HG02852 (cell line): ENCODE results near the gene COX6B1.
"Not testable (repeated sequence)": the region's sequence is repeated elsewhere in the genome, so short reads cannot be mapped to it uniquely, and the experiment has no call there.

Experiments used
- ATAC-seq: cut with Tn5 transposase; IDR thresholded peaks from one replicate; pipeline ENCODE4 v1.9.1; 2021; ENCODE audit warnings: mild to moderate bottlenecking, moderate library complexity; ENCODE audit not compliant: unreplicated experiment

The COX6B1 gene

GRCh38 chr19:35663981-35664380 lies 15.9 kb downstream of the COX6B1 start:
- no peak for ATAC-seq

- ATAC-seq: no peak
Measured at GRCh38 chr19:35665157-35665556, 17.0 kb downstream of the COX6B1 start.

DNA sequence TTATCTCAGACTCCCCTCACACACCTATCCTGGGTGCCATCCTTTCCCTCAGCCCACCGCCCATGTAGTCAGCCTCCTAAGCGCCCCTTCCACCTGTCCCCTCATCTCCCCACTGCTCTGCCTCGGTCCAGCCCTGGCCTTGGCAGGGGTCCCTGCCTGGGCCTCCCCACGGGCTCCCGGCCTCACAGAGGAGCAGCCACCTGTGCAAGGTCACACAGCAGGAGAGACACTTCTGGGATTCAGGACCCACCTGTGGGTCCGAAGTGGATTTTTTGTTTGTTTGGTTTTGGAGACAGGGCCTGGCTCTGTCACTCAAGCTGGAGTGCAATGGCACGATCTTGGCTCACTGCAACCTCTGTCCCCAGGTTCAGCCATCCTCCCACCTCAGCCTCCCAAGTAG lies 17.5 kb downstream of the COX6B1 start:
- ATAC-seq: no peak

DNA sequence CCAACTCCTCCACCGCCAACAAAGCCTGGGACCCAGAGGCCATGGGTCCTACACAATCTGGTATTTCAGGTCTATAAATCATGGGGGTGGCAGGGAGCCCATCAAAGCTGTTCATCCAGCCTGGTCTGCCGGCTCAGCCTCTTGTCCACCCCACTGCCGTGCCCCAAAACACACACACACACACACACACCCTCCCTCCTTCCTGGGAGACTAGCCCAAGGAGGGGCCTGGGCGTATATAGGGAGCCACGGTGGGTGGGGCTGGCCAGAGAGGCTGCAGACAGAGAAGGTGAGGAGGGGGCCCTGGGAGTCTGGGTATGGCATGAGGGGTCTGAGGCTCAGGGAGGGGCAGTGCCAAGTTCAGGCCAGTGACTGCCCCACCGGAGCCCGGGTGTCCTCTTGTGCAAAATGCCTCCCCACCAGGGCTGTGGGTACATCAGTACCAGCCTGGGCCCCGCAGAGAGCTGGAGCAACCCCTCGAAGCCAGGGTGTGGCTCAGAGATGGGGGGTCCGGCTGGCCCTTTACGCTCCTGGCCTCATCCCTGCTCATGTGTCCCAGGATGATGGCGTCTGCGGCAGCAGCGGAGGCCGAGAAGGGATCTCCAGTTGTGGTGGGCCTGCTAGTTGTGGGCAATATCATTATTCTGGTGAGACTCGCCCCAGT lies 18.3 kb downstream of the COX6B1 start, which contains the start of gene UPK1A:
Gene UPK1A, plus strand, starts transcription at position 267 of the 663 bp plus-strand sequence. Its CDS starts 296 bp downstream, at position 563.
- no peak for ATAC-seq

DNA sequence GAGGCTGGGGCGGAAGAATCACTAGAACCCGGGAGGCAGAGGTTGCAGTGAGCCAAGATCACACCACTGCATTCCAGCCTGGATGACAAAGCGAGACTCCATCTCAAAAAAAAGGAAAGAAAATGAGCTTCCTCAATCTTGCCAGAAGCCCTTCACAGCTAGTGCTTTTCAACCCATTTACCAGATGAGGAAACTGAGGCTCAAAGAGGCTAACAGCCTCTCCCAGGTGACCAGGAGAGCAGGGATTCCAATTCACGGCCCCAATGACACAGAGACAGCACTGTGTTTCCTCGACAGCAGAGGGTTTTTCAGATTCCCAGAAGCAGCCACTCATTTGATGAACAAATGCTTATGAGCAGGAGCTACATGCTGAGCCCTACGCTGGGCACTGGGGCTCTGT lies 21.4 kb downstream of the COX6B1 start:
- no peak for ATAC-seq

DNA sequence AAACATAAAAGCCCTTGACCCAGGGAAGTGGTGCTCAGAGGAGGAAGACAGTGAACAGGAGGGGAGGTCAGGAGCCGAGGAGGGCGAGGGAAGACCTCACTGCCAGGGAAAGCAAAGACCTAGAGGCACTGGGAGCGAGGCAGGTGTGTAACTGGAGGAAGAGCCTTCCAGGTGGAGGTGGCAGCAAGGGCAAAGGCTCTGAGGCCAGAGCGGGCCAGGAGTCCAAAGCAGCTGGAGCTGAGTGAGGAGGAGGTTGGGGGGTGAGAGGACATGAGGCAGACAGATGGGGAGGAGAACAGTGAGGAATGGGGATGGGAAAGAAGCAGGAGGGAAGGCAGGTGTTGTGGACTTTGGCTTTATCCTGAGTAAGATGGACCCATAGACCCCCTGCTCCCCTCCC lies 21.9 kb downstream of the COX6B1 start:
- ATAC-seq: no peak

- no peak for ATAC-seq
Measured at GRCh38 chr19:35670686-35671085, 22.6 kb downstream of the COX6B1 start.

GRCh38 chr19:35671818-35672217 lies 23.7 kb downstream of the COX6B1 start:
- ATAC-seq: no peak

DNA sequence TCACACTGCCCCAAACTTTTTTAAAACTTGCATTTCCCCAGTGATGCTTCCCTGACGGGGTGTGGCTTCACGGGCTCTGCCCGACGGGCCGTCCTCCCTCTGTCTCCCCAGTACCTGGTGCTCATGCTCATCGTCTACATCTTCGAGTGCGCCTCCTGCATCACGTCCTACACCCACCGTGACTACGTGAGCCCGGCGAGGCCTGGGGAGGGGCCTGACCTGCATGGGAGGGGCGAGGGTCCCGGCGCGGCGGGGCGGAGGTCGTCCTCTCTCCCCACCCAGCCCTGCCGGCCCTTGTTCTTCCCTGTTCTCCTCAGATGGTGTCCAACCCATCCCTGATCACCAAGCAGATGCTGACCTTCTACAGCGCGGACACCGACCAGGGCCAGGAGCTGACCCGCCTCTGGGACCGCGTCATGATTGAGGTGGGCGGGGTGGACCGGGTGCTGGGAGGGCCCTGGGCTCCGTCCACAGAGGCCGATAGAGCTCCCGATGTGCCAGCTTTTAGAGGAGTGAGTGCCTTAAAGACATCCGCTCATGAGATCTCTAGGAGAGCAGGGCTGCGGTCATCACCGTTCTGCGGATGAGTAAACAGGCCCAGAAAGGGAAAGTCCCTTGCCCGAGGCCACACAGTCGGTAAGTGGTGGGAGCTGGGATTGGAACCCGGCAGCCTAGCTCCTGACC lies 25.1 kb downstream of the COX6B1 start:
- ATAC-seq: no peak

- no peak for ATAC-seq
Measured at GRCh38 chr19:35675589-35676140, 27.5 kb downstream of the COX6B1 start.

DNA sequence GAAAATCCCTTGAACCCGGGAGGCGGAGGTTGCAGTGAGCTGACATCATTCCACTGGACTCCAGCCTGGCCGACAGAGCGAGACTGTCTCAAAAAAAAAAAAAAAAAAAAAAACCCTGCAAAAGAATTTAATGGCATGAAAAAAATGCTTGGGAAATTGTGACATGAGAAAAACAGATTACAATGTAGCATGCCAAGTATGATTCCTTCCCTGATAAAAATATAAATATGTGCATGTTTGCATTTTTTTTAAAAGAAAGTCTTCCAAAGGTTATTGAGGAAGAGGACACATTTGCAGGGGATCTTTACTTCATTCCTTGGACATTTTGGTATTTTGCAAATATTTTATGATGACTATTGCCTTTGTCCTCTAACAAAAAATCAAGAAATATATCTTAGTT lies 41.7 kb downstream of the COX6B1 start:
- ATAC-seq: no peak

- not testable (repeated sequence) for ATAC-seq
Measured at GRCh38 chr19:35691106-35691505, 43.0 kb downstream of the COX6B1 start.

DNA sequence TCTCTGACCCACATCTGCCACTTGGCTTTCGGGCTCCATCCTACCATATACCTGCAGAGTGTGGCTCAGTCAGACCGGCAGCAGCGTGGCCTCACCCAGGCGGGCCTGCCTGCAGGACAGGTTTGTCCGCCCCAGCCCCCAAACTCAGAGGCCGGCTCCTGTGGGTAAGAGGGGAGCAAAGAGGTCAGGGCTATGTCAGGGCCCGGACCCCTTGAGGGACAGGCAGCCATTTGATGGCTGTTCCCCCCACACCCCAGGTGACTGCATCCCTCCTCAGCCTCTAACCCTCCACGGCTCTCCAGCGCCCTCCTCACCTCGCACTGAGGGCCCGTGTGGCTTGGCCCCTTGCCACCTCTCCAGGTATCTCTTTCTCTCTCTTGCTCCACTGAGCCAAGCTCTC lies 43.9 kb downstream of the COX6B1 start:
- no peak for ATAC-seq

DNA sequence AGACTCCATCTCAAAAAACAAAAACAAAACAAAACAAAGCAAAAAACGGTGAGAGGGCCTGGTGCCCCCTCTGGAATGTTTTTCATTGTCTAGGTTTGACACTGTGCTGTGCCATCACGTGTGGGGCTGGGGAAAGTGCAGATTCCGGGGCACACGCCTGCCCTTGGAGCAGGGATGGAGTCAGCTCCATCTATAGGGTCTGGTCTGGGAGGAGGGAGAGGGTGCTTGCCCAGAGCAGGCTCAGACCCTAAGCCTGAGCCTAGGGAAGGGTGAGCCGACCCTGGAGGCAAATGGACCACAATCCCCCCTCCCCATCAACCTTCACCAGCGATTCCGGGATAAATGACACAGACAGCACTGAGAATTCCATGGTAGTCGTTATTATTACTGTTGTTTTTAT lies 45.3 kb downstream of the COX6B1 start:
- ATAC-seq: no peak

DNA sequence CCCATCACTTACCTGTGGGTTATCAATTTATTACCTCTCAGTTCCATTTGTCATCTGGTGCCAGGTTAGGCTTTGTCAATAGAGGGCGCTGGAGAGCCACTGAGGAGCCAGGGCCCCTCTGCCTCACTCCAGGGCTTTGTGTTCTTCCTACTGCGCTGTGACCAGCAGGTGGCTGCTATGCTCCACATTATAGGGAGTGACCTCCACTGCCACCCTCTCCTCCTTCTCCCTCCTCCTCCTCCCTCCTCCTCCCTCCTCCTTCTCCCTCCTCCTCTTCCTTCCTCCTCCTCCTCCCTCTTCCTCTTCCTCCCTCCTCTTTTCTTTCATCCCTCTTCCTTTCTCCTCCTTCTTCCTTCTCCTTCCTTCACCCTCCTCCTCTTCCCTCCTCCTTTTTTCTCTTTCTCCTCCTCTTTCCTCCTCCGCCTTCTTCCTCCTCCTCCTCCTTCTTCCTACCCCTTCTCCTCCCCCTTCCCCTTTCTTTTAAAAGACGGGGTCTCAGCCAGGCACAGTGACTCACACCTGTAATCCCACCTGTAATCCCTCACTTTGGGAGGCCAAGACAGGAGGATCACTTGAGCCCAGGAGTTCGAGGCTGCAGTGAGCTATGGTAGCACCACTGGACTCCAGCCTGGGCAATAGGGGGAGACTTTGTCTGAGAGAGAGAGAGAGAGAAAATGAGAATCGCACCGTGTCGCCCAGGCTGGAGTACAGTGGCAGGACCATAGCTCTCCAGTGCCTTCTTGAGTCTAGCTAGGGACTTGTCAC lies 45.9 kb downstream of the COX6B1 start:
- peak; percentile 66 for ATAC-seq

DNA sequence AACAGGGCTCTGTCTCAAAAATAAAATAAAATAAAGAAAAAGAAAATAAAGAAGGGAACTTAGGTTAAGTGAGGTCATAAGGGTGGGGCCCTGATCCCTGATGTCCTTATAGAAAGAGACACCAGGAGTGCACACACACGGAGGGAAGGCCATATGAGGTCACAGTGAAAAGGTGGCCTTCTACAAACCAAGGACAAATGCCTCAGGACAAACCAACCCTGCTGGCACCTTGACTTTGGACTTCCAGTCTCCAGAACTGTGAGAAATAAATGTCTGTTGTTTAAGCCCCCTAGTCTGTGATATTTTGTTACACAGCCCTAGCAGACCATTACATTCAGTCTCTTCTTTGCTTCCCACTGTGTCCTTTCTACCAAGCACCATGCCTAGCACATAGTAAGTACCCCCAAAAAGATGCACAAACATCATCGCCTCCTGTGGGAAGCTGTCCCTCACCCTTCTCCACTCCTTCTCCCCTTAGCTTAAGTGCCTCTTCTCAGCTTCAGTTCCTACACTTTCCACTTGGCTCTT lies 47.8 kb downstream of the COX6B1 start:
- ATAC-seq: no peak

DNA sequence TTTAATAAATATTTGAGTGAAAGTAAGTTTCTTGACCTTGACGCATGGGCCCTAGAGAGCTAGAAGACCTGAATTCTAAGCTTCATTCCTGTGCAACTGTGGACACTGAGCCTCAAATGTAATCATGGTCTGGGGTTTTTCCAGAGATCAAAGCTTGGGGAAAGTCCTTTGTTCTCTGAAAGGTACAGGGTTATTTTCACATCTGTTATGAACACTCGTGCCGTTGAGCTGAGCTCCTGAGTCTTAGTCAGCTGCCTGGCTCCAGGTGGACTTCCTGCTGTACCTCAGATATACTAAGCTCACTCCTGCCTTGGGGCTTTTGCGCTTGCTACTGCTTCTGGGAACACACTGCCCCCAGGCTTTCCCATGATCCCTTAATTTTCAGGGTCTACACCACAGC lies 48.7 kb downstream of the COX6B1 start:
- no peak for ATAC-seq

DNA sequence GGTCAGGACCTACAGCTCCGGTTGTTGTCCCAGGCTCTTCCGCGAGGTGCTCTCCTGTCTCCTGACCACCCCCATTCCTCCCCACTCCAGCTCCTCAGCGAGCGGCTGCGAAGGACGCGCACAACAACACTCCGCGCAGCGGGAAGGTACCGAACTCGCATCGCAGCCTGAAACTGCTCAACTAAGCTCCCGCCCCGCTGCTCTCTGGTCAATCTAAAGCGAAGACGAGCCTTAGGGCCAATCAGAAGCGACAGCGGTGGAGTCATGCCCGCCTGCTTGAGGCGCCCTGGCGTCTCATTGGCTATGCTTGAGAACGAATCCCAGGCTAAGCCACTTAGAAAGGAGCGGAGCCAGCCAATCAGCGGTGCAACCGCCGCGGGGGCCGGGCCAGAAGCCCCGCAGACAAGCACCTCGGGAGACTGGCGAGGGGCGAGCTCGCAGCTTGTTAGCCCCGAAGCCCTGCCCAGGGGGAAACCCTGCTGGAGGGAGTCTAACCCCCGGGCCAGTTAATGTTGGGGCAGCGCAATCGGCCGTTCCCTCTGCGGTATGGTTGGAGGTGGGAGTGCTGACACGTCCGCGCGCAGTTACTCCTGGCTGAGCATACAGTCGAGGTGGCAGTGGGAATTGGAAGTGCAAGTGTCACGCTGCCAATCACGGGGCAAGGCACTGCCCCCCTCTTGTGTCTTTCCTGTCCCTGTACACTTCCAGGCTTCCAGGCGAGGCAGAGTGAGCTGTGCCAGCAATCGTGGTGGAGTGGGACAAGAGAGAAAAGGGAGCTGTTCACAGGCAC lies 54.3 kb downstream of the COX6B1 start:
- ATAC-seq: peak; percentile 95

DNA sequence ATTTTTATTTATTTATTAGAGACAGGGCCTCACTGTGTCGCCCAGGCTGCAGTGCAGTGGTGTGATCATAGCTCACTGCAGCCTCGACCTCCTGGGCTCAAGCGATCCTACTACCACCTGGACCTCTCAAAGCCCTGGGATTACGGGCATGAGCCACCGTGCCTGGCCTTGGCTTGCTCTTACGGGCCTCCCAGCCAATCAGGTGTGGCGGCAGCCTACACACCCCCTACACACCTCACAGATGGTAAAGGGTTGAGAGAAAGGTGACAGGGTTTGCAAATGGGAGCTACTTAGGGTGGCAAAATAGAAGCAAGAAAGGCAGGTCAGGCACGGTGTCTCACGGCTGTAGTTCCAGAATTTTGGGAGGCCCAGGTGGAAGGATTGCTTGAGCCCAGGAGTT lies 55.2 kb downstream of the COX6B1 start:
- ATAC-seq: no peak

GRCh38 chr19:35704218-35704617 lies 56.1 kb downstream of the COX6B1 start, which contains the start of gene ZBTB32:
ZBTB32 (plus strand) TSS chr19:35704558; CDS start chr19:35714627, 10,069 bp downstream.
- ATAC-seq: no peak
